Ishikawa (cell line): Measurements from ENCODE around the gene TMEM186.

ENCODE experiments used
- CEBPB ChIP-seq: IDR thresholded peaks from 2 replicates; pipeline ENCODE4 v1.6.1; 2012
- CREB1 ChIP-seq: IDR thresholded peaks from 2 replicates; pipeline ENCODE4 v1.6.1; 2012; ENCODE audit warnings: low read depth
- EGR1 ChIP-seq: IDR thresholded peaks from 2 replicates; pipeline ENCODE4 v1.6.1; 2012
- EP300 ChIP-seq: IDR thresholded peaks from 2 replicates; pipeline ENCODE4 v1.6.1; 2012; ENCODE audit warnings: borderline replicate concordance
- FOXM1 ChIP-seq: IDR thresholded peaks from 2 replicates; pipeline ENCODE4 v1.6.1; 2012; ENCODE audit warnings: low read depth, borderline replicate concordance
- NFIC ChIP-seq: IDR thresholded peaks from 2 replicates; pipeline ENCODE4 v1.6.1; 2012
- RAD21 ChIP-seq: IDR thresholded peaks from 2 replicates; pipeline ENCODE4 v1.6.1; 2012; ENCODE audit warnings: low read depth
- TAF1 ChIP-seq: IDR thresholded peaks from 2 replicates; pipeline ENCODE4 v1.6.1; 2012; ENCODE audit warnings: low read depth, mild to moderate bottlenecking
- TCF12 ChIP-seq: IDR thresholded peaks from 2 replicates; pipeline ENCODE4 v1.6.1; 2012; ENCODE audit warnings: low read depth
- TEAD4 ChIP-seq: IDR thresholded peaks from 2 replicates; pipeline ENCODE4 v1.6.1; 2012
- YY1 ChIP-seq: IDR thresholded peaks from 2 replicates; pipeline ENCODE4 v1.6.1; 2012; ENCODE audit warnings: low read depth
- ZBTB7A ChIP-seq: IDR thresholded peaks from 2 replicates; pipeline ENCODE4 v1.6.1; 2012; ENCODE audit warnings: low read depth
- TF ChIP-seq, protein P1 (sequence below): IDR thresholded peaks from 2 replicates; pipeline ENCODE4 v1.6.1; 2012; ENCODE audit warnings: low read depth, mild to moderate bottlenecking
- TF ChIP-seq, protein P2 (sequence below): IDR thresholded peaks from 2 replicates; pipeline ENCODE4 v1.6.1; 2012

The TMEM186 gene

DNA sequence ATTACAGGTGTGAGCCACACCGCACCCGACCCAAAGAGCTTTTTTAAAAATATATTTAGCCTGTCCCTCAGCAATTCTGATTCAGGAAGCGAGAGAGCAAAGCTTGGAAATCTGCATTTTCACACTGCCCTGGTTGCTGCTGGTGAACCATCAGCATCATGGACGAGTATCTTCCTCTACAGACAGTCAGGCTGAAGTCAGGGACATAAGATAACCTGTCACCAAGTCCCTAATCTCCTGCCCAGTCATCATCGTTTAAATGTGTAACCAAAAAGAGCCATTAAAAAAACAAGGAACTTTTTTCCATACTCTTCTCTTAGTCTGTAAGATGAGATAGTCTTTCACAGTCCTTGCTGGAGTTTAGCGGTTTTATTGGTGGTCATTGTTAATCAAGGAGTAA lies 6.9 kb upstream of the TMEM186 start:
- TF ChIP-seq YY1 (no peak), EGR1 (no peak), EP300 (no peak), RAD21 (no peak)

DNA sequence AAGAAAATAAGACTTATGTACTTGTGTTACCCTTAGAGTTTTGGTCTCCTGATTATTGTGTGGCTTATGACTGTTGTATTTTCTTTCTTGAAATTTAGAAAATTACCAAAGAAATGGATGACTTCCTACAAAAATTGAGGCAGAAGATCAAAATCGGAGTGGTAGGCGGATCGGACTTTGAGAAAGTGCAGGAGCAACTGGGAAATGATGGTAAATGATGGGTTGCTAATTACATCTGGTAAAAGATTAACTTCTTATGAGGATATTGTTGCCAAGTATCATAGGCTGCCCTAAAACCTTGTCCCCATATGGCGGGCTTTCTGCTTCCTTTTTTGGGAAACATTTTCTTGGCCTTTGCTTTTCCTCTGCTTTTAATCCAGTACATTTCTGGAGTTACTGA lies 4.3 kb upstream of the TMEM186 start:
- TF ChIP-seq TEAD4 (no peak), EP300 (no peak), CEBPB (no peak), TCF12 (no peak), NFIC (no peak), ZBTB7A (no peak), RAD21 (no peak), CREB1 (no peak)
- TF ChIP-seq, protein P1, sequence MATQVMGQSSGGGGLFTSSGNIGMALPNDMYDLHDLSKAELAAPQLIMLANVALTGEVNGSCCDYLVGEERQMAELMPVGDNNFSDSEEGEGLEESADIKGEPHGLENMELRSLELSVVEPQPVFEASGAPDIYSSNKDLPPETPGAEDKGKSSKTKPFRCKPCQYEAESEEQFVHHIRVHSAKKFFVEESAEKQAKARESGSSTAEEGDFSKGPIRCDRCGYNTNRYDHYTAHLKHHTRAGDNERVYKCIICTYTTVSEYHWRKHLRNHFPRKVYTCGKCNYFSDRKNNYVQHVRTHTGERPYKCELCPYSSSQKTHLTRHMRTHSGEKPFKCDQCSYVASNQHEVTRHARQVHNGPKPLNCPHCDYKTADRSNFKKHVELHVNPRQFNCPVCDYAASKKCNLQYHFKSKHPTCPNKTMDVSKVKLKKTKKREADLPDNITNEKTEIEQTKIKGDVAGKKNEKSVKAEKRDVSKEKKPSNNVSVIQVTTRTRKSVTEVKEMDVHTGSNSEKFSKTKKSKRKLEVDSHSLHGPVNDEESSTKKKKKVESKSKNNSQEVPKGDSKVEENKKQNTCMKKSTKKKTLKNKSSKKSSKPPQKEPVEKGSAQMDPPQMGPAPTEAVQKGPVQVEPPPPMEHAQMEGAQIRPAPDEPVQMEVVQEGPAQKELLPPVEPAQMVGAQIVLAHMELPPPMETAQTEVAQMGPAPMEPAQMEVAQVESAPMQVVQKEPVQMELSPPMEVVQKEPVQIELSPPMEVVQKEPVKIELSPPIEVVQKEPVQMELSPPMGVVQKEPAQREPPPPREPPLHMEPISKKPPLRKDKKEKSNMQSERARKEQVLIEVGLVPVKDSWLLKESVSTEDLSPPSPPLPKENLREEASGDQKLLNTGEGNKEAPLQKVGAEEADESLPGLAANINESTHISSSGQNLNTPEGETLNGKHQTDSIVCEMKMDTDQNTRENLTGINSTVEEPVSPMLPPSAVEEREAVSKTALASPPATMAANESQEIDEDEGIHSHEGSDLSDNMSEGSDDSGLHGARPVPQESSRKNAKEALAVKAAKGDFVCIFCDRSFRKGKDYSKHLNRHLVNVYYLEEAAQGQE: no peak
- TF ChIP-seq, protein P2, sequence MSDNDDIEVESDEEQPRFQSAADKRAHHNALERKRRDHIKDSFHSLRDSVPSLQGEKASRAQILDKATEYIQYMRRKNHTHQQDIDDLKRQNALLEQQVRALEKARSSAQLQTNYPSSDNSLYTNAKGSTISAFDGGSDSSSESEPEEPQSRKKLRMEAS: no peak

DNA sequence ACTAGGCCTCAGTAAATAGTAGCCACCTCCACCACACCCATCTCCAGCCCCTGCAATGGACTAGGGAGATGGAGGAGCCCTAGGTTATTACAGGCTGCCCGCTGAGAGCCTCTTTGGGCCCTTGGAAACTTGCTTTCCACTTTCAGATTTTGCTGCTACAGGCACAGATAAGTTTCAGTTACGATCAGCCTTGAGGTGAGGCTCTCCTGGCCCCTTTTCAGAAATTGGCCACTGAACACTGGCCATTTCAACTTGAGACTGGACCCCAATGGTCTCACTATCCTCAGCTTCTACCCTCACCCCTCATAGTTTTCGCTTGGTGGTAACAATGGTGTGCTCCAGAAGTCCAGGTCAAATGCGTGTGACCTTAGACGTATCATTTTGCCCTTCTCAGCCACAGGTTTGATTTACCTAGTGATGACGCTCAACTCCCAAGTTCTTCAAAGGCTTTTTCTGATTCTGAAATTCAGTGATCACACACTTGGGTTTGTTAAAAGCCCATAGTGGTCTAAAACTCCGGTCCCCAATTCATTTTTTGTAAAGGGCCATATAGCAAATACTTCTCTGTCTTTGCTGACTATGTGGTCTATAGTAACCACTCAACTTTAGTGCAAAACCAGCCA lies 1.2 kb upstream of the TMEM186 start:
- TF ChIP-seq EGR1: no peak
- TF ChIP-seq RAD21: no peak
- no peak for TF ChIP-seq ZBTB7A

DNA sequence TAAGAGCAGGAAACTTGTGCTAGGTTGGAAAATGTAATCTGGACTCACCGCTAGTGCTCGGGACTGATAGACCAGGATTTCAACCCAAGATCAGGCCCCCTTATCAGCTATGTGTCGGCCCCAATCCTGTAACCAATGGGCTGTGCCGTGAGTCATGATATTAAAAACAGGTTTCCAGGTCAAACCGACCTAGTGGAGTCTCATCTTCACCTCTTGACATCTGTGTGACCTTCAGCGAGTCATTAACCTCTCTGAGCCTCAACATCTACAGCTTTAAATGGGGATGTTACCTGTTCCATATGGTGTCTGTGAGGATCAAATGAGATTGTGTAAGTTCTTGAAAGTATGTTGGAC lies 712 bp upstream of the TMEM186 start:
- TF ChIP-seq TAF1: no peak

DNA sequence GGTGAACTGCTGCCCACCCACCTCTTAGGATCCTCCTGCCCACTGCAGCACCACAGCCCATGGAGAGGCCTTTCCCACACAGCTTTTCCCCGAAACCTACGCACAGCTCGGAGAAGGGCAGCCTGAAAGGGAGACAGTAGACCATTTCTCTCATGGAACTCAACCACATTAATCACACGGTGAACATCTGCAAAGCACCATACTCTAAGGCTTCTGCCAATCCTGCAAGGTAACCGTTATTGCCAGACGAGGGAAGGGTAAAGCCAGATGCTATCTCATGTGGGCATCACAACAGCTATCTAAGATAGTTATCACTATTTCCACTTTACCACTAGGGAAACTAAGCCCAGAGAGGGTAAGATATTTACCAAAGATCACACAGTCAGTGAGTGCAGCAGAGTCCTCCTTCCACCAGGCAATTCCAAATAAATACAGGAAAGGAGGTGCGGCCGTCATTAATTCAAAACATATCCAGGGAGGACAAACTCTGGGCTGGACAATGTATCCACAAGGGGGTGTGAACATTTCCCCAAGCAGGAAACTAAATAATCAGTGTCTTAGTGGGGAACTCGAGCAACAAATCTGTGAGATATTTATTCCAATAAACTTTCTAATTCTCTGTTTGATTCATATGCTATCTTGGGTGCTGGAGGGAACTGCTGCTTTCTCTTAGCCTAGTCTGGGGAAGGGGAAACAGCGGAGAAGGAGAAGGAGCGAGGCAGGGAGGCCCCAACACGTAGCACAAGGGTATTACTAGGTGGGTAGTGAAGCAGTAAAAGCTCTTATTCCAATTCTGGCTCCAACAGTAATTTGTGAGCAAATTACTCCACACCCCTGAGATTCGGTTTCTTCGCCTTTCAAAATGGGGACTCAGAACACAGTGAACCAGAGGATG lies 723 bp downstream of the TMEM186 start:
- TF ChIP-seq TAF1 (no peak), RAD21 (no peak), CEBPB (no peak), ZBTB7A (no peak), NFIC (no peak), FOXM1 (no peak), EP300 (no peak), CREB1 (no peak), TCF12 (no peak), TEAD4 (no peak)
- TF ChIP-seq, protein P1: no peak

DNA sequence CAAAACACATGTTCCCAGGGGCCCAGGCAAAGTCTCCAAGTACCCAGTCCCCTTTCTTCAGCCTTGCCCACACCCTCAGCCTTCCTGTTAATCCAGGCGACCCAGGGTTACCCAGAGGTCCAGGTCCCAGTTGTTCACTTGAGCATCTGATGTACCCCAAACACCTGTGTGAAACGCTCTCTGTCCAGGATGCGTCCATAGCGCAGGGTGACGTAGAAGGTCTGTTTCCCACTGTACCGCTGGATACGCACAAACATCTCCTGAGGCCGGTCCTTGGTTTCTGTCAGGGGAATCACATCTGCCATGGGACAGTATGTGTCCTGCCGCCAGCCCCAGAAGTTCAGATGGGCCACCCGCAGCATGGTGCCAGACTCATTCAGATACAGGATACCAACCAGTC lies 1.6 kb downstream of the TMEM186 start:
- TF ChIP-seq, protein P2: no peak
- TF ChIP-seq FOXM1: no peak
- TF ChIP-seq TEAD4: no peak
- TF ChIP-seq EP300: no peak
- no peak for TF ChIP-seq NFIC
- no peak for TF ChIP-seq RAD21
- no peak for TF ChIP-seq TAF1
- TF ChIP-seq, protein P1: no peak
